ENCODE measurements around the gene ETF1.
A peak's percentile ranks its signal among the peaks of the same experiment; 100 is the strongest.

The ETF1 gene

GRCh38 chr5:138542180-138542955 is 668 bp downstream of the ETF1 start:
- H3F3A ChIP-seq (ENCODE audit: low read depth) = no peaks in the 10 kb centered on the region
- peak overlapping the region; percentile 89 for H3K4me2 ChIP-seq (ENCODE audit: low read depth, low read length, poor library complexity, severe bottlenecking)
- peak overlapping the region; percentile 92 for H3K4me3 ChIP-seq (ENCODE audit: low read length, poor library complexity, severe bottlenecking)
- peaks cover 46% of the 10 kb centered on the region for H4K20me1 ChIP-seq (ENCODE audit: insufficient read depth, low read length, poor library complexity, severe bottlenecking)
- no peaks in the 10 kb centered on the region for H3K36me3 ChIP-seq (ENCODE audit: insufficient read depth, low read length)
- H3K9ac ChIP-seq (ENCODE audit: low read depth, low read length, poor library complexity, severe bottlenecking) = peak overlapping the region; percentile 98
- no peaks in the 10 kb centered on the region for H3K27me3 ChIP-seq (ENCODE audit: insufficient read depth, low read length, poor library complexity, severe bottlenecking)
- no peaks in the 10 kb centered on the region for H3K9me3 ChIP-seq (ENCODE audit: insufficient read depth, low read depth, low read length)
- H3K79me2 ChIP-seq (ENCODE audit: insufficient read depth, low read length) = peaks cover 81% of the 10 kb centered on the region
- H3K4me1 ChIP-seq (ENCODE audit: insufficient read depth, low read length, poor library complexity, severe bottlenecking) = peaks cover 37% of the 10 kb centered on the region
- no peaks in the 10 kb centered on the region for H3K9me2 ChIP-seq (replicated peaks; ENCODE audit: low read depth, low read length)
- TF ChIP-seq CTCF (conservative IDR thresholded peaks at IDR 0.05; ENCODE audit: low read length) (no peak), EZH2phosphoT487 (IDR thresholded peaks at IDR 0.05; ENCODE audit: borderline replicate concordance) (no peak)
- H2AFZ ChIP-seq (ENCODE audit: low read length) = peak overlapping the region; percentile 69

- Histone ChIP-seq H3K36me3 (ENCODE audit: insufficient read depth, low read length) (no peaks in the 10 kb centered on the region), H4K20me1 (ENCODE audit: insufficient read depth, low read length, poor library complexity, severe bottlenecking) (peaks cover 53% of the 10 kb centered on the region)
These were observed 1.4 kb downstream of the ETF1 start for GRCh38 chr5:138541511-138542179.

GRCh38 chr5:138539791-138540190 is 3.2 kb downstream of the ETF1 start:
- no peaks in the 10 kb centered on the region for H3K9me3 ChIP-seq (ENCODE audit: insufficient read depth, low read depth, low read length)
- H3K27me3 ChIP-seq (ENCODE audit: insufficient read depth, low read length, poor library complexity, severe bottlenecking) = no peaks in the 10 kb centered on the region
- peak overlapping the region; percentile 98 for H3K9ac ChIP-seq (ENCODE audit: low read depth, low read length, poor library complexity, severe bottlenecking)
- peaks cover 36% of the 10 kb centered on the region for H3K4me1 ChIP-seq (ENCODE audit: insufficient read depth, low read length, poor library complexity, severe bottlenecking)
- H3K4me3 ChIP-seq (ENCODE audit: low read length, poor library complexity, severe bottlenecking) = peak overlapping the region; percentile 92
- H3F3A ChIP-seq (ENCODE audit: low read depth) = no peaks in the 10 kb centered on the region
- H3K79me2 ChIP-seq (ENCODE audit: insufficient read depth, low read length) = peaks cover 89% of the 10 kb centered on the region
- TF ChIP-seq EZH2phosphoT487 (IDR thresholded peaks at IDR 0.05; ENCODE audit: borderline replicate concordance) (no peak), CTCF (conservative IDR thresholded peaks at IDR 0.05; ENCODE audit: low read length) (no peak)
- H2AFZ ChIP-seq (ENCODE audit: low read length) = no peak overlapping the region
- peaks cover 68% of the 10 kb centered on the region for H4K20me1 ChIP-seq (ENCODE audit: insufficient read depth, low read length, poor library complexity, severe bottlenecking)
- no peaks in the 10 kb centered on the region for H3K9me2 ChIP-seq (replicated peaks; ENCODE audit: low read depth, low read length)
- peak overlapping the region; percentile 89 for H3K4me2 ChIP-seq (ENCODE audit: low read depth, low read length, poor library complexity, severe bottlenecking)
- 0 out of 2 replicates have a peak, but pooled peaks cover 5% of the 10 kb centered on the region for H3K36me3 ChIP-seq (ENCODE audit: insufficient read depth, low read length)

More at GRCh38 chr5:138541511-138542179, 1.4 kb downstream of the ETF1 start:
- Histone ChIP-seq H3K4me1 (ENCODE audit: insufficient read depth, low read length, poor library complexity, severe bottlenecking) (peaks cover 42% of the 10 kb centered on the region), H3K9me2 (replicated peaks; ENCODE audit: low read depth, low read length) (no peaks in the 10 kb centered on the region), H2AFZ (ENCODE audit: low read length) (no peak overlapping the region), H3K27me3 (ENCODE audit: insufficient read depth, low read length, poor library complexity, severe bottlenecking) (no peaks in the 10 kb centered on the region), H3K4me2 (ENCODE audit: low read depth, low read length, poor library complexity, severe bottlenecking) (peak overlapping the region; percentile 89), H3K9ac (ENCODE audit: low read depth, low read length, poor library complexity, severe bottlenecking) (peak overlapping the region; percentile 98), H3K9me3 (ENCODE audit: insufficient read depth, low read depth, low read length) (no peaks in the 10 kb centered on the region), H3K79me2 (ENCODE audit: insufficient read depth, low read length) (peaks cover 86% of the 10 kb centered on the region), H3K4me3 (ENCODE audit: low read length, poor library complexity, severe bottlenecking) (peak overlapping the region; percentile 92), H3F3A (ENCODE audit: low read depth) (no peaks in the 10 kb centered on the region)
- TF ChIP-seq EZH2phosphoT487 (IDR thresholded peaks at IDR 0.05; ENCODE audit: borderline replicate concordance) (no peak), CTCF (conservative IDR thresholded peaks at IDR 0.05; ENCODE audit: low read length) (no peak)
